GM12872 (cell line): Measurements from ENCODE around the gene WFS1.

ENCODE experiments used
- CTCF ChIP-seq: IDR thresholded peaks from 3 replicates; pipeline ENCODE4 v1.5.1; 2011; ENCODE audit warnings: low read depth, mild to moderate bottlenecking, low read length, moderate library complexity; ENCODE audit not compliant: insufficient read depth

WFS1 gene

GRCh38 chr4:6339818-6340445 lies 70.3 kb downstream of the WFS1 start:
- TF ChIP-seq CTCF: no peak

- no peak for TF ChIP-seq CTCF
These were observed 70.9 kb downstream of the WFS1 start for GRCh38 chr4:6340446-6341015.

- TF ChIP-seq CTCF: no peak
These were observed 72.0 kb downstream of the WFS1 start for GRCh38 chr4:6341696-6342095.

- TF ChIP-seq CTCF: no peak
These were observed 73.1 kb downstream of the WFS1 start for GRCh38 chr4:6342530-6343293.

GRCh38 chr4:6343939-6344408 lies 74.3 kb downstream of the WFS1 start:
- TF ChIP-seq CTCF: peak; percentile 39; the same call in 2 of the 3 replicates

GRCh38 chr4:6345096-6345830 lies 75.6 kb downstream of the WFS1 start:
- no peak for TF ChIP-seq CTCF

- TF ChIP-seq CTCF: no peak
These were observed 76.2 kb downstream of the WFS1 start for GRCh38 chr4:6345866-6346265.
